OCI-LY7 (cell line): Measurements from ENCODE around the gene PAH.

Experiments used
- EZH2phosphoT487 ChIP-seq: fragments of 200-600 bp; sonication (generic); IDR thresholded peaks from 2 replicates; pipeline ENCODE4 v1.6.1; 2018; ENCODE audit warnings: low read depth, borderline replicate concordance, mild to moderate bottlenecking, mixed run types, antibody characterized with exemption, low read length, moderate library complexity, mixed read lengths
- TF ChIP-seq, protein P1 (sequence below): fragments of 200-600 bp; sonication (generic); conservative IDR thresholded peaks from 2 replicates; pipeline ENCODE4 v1.5.1; 2014; ENCODE audit warnings: mild to moderate bottlenecking, antibody characterized with exemption, low read length, moderate library complexity, mixed read lengths

DNA sequence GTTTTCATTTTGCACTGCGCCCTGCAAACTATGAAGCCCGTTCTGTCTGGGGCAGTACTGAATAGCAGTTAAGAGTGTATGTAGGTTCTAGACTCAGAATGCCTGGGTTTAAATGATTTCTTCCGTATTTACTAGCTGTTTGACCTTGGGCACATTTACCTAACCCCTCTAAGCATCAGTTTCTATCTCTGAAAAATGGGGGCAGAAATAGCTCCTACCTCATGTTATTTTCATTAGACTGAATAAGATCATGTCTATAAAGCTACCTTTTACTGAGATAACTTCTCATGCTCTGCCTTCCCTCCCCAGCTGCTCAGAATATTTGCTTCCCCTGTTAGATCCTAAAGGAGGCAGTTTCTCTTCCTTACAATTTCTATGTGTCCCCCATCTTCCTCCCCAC, 5.7 kb downstream of the PAH start:
- TF ChIP-seq, protein P1, sequence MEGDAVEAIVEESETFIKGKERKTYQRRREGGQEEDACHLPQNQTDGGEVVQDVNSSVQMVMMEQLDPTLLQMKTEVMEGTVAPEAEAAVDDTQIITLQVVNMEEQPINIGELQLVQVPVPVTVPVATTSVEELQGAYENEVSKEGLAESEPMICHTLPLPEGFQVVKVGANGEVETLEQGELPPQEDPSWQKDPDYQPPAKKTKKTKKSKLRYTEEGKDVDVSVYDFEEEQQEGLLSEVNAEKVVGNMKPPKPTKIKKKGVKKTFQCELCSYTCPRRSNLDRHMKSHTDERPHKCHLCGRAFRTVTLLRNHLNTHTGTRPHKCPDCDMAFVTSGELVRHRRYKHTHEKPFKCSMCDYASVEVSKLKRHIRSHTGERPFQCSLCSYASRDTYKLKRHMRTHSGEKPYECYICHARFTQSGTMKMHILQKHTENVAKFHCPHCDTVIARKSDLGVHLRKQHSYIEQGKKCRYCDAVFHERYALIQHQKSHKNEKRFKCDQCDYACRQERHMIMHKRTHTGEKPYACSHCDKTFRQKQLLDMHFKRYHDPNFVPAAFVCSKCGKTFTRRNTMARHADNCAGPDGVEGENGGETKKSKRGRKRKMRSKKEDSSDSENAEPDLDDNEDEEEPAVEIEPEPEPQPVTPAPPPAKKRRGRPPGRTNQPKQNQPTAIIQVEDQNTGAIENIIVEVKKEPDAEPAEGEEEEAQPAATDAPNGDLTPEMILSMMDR = no peak
- no peak for TF ChIP-seq EZH2phosphoT487
